HepG2 (cell line): ENCODE measurements around the gene SPTB. TPM values are rescaled to one million over a fixed set of nuclear protein-coding genes. Genes with fewer than 3 reads are reported as not detected.

Experiments
- ATF1 ChIP-seq: IDR thresholded peaks from 2 replicates; pipeline ENCODE4 v1.6.1; 2016; ENCODE audit warnings: mild to moderate bottlenecking, control low read depth
- CC2D1A ChIP-seq: sonication (generic); formaldehyde crosslinking; IDR thresholded peaks from 2 replicates; pipeline ENCODE4 v1.8.1; 2023; ENCODE audit warnings: mild to moderate bottlenecking, missing genetic modification reagents
- GATAD1 ChIP-seq: IDR thresholded peaks from 2 replicates; pipeline ENCODE4 v1.6.1; 2016; ENCODE audit warnings: missing genetic modification reagents, missing compliant biosample characterization
- KAT2B ChIP-seq: fragments of 150-350 bp; IDR thresholded peaks from 2 replicates; pipeline ENCODE4 v1.6.1; 2014; ENCODE audit warnings: low read depth, low read length, borderline replicate concordance
- KDM1A ChIP-seq: IDR thresholded peaks from 2 replicates; pipeline ENCODE4 v1.6.1; 2016; ENCODE audit warnings: missing compliant biosample characterization
- NAIF1 ChIP-seq: sonication (generic); formaldehyde crosslinking; IDR thresholded peaks from 2 replicates; pipeline ENCODE4 v1.5.0; 2020; ENCODE audit warnings: mild to moderate bottlenecking, missing genetic modification reagents, borderline replicate concordance
- ZFY ChIP-seq: sonication (generic); formaldehyde crosslinking; IDR thresholded peaks from 2 replicates; pipeline ENCODE4 v1.4.0; 2020; ENCODE audit warnings: missing genetic modification reagents
- ZNF292 ChIP-seq: sonication (generic); formaldehyde crosslinking; IDR thresholded peaks from 2 replicates; pipeline ENCODE4 v1.8.1; 2022; ENCODE audit warnings: mild to moderate bottlenecking, low read depth, missing genetic modification reagents, borderline replicate concordance
- ZNF350 ChIP-seq: sonication (generic); formaldehyde crosslinking; IDR thresholded peaks from 2 replicates; pipeline ENCODE4 v1.4.0; 2020; ENCODE audit warnings: mild to moderate bottlenecking, low read depth, missing genetic modification reagents, borderline replicate concordance
- polyA plus RNA-seq, 8 experiments: library from polyadenylated mRNA; depleted of rRNA in 3 of 8; stranded (reverse) in 7 of 8; unstranded in 1 of 8; fragments of >200 nt; fragmentation: Illumina TruSeq in 4 of 8; extraction: Trizol in 4 of 8; gene quantifications; 2 replicates each; pipeline versions ENCODE4 v1.2.1 to v1.2.3, GENCODE V29; 2011 to 2016; ENCODE audit warnings: low read depth in 4 of 8, missing spikeins in 1 of 8, mixed read lengths in 1 of 8; ENCODE audit not compliant: insufficient read depth in 1 of 8
- total RNA-seq, 5 experiments: library from RNA; depleted of rRNA; stranded (reverse); fragments of >200 nt; fragmentation: Illumina TruSeq; extraction: Trizol; gene quantifications; 2 replicates each; pipeline ENCODE4 v1.2.3, GENCODE V29; 2016; ENCODE audit warnings: low read depth in 1 of 5
- TF ChIP-seq, protein P1 (sequence below): sonication (generic); formaldehyde crosslinking; IDR thresholded peaks from 2 replicates; pipeline ENCODE4 v1.5.0; 2020; ENCODE audit warnings: missing genetic modification reagents, mild to moderate bottlenecking, borderline replicate concordance
- TF ChIP-seq, protein P2 (sequence below): sonication (generic); formaldehyde crosslinking; IDR thresholded peaks from 2 replicates; pipeline ENCODE4 v1.9.0; 2022; ENCODE audit warnings: low read depth, missing genetic modification reagents
- TF ChIP-seq, protein P3 (sequence below): IDR thresholded peaks from 2 replicates; pipeline ENCODE4 v1.6.1; 2016; ENCODE audit warnings: missing genetic modification reagents, missing compliant biosample characterization
- TF ChIP-seq, protein P4 (sequence below): sonication (generic); formaldehyde crosslinking; IDR thresholded peaks from 2 replicates; pipeline ENCODE4 v1.8.1; 2023; ENCODE audit warnings: mild to moderate bottlenecking, missing genetic modification reagents
- TF ChIP-seq, protein P5 (sequence below): sonication (generic); formaldehyde crosslinking; IDR thresholded peaks from 2 replicates; pipeline ENCODE4 v1.5.0; 2020; ENCODE audit warnings: mild to moderate bottlenecking, missing genetic modification reagents
- TF ChIP-seq, protein P6 (sequence below): sonication (generic); formaldehyde crosslinking; IDR thresholded peaks from 2 replicates; pipeline ENCODE4 v1.4.0; 2020; ENCODE audit warnings: mild to moderate bottlenecking, missing genetic modification reagents
- TF ChIP-seq, protein P7 (sequence below): sonication (generic); formaldehyde crosslinking; IDR thresholded peaks from 2 replicates; pipeline ENCODE4 v1.4.0; 2020; ENCODE audit warnings: low read depth, mild to moderate bottlenecking, missing genetic modification reagents
- TF ChIP-seq, protein P8 (sequence below): sonication (generic); formaldehyde crosslinking; conservative IDR thresholded peaks from 2 replicates; pipeline ENCODE4 v1.4.0; 2020; ENCODE audit warnings: missing genetic modification reagents
- TF ChIP-seq, protein P9 (sequence below): sonication (generic); formaldehyde crosslinking; IDR thresholded peaks from 2 replicates; pipeline ENCODE4 v1.4.0; 2020; ENCODE audit warnings: low read depth, mild to moderate bottlenecking, missing genetic modification reagents

Gene SPTB
- total and polyA plus RNA-seq, 2 of the 13 experiments (the other 11 are each of a cell fraction or from before 2014, with no cell fraction given), result 0.01 to 0.02 TPM

DNA sequence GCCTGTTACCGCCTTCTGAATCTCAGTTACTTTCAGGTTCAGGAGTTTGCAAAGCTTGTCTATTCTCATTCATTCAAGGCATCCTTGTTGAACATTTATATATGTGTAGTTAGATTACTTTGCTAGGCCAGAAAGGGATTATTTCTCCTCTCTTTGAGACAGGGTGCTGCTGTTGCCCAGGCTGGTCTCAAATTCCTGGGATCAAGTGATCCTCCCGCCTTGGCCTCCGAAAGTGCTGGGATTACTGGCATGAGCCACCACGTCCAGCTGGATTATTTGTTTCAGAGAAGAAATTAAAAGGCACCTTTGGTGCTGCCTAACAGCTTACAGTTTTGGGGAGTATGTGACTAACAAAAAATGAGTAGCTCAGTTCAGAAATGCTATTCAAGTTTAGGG, 35.3 kb upstream of the SPTB start (continued):
- TF ChIP-seq, protein P1, sequence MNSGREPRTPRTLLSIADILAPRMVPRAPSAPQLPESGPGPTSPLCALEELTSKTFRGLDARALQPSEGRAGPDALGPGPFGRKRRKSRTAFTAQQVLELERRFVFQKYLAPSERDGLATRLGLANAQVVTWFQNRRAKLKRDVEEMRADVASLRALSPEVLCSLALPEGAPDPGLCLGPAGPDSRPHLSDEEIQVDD (CRISPR knock-in tag), result no peak
- TF ChIP-seq NAIF1 (0 out of 2 replicates have a peak, but pooled peaks have one; percentile 12), KAT2B (no peak), ATF1 (CRISPR knock-in tag) (no peak), ZNF292 (CRISPR knock-in tag) (no peak), GATAD1 (CRISPR knock-in tag) (no peak), ZFY (CRISPR knock-in tag) (no peak), KDM1A (CRISPR knock-in tag) (no peak), CC2D1A (CRISPR knock-in tag) (no peak), ZNF350 (CRISPR knock-in tag) (no peak)
- TF ChIP-seq, protein P2, sequence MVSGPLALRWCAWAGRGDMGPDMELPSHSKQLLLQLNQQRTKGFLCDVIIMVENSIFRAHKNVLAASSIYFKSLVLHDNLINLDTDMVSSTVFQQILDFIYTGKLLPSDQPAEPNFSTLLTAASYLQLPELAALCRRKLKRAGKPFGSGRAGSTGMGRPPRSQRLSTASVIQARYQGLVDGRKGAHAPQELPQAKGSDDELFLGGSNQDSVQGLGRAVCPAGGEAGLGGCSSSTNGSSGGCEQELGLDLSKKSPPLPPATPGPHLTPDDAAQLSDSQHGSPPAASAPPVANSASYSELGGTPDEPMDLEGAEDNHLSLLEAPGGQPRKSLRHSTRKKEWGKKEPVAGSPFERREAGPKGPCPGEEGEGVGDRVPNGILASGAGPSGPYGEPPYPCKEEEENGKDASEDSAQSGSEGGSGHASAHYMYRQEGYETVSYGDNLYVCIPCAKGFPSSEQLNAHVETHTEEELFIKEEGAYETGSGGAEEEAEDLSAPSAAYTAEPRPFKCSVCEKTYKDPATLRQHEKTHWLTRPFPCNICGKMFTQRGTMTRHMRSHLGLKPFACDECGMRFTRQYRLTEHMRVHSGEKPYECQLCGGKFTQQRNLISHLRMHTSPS (CRISPR knock-in tag), result no peak
- TF ChIP-seq, protein P3, sequence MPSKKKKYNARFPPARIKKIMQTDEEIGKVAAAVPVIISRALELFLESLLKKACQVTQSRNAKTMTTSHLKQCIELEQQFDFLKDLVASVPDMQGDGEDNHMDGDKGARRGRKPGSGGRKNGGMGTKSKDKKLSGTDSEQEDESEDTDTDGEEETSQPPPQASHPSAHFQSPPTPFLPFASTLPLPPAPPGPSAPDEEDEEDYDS (CRISPR knock-in tag), result no peak
- TF ChIP-seq, protein P4, sequence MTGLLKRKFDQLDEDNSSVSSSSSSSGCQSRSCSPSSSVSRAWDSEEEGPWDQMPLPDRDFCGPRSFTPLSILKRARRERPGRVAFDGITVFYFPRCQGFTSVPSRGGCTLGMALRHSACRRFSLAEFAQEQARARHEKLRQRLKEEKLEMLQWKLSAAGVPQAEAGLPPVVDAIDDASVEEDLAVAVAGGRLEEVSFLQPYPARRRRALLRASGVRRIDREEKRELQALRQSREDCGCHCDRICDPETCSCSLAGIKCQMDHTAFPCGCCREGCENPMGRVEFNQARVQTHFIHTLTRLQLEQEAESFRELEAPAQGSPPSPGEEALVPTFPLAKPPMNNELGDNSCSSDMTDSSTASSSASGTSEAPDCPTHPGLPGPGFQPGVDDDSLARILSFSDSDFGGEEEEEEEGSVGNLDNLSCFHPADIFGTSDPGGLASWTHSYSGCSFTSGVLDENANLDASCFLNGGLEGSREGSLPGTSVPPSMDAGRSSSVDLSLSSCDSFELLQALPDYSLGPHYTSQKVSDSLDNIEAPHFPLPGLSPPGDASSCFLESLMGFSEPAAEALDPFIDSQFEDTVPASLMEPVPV (CRISPR knock-in tag), result no peak
- TF ChIP-seq, protein P5, sequence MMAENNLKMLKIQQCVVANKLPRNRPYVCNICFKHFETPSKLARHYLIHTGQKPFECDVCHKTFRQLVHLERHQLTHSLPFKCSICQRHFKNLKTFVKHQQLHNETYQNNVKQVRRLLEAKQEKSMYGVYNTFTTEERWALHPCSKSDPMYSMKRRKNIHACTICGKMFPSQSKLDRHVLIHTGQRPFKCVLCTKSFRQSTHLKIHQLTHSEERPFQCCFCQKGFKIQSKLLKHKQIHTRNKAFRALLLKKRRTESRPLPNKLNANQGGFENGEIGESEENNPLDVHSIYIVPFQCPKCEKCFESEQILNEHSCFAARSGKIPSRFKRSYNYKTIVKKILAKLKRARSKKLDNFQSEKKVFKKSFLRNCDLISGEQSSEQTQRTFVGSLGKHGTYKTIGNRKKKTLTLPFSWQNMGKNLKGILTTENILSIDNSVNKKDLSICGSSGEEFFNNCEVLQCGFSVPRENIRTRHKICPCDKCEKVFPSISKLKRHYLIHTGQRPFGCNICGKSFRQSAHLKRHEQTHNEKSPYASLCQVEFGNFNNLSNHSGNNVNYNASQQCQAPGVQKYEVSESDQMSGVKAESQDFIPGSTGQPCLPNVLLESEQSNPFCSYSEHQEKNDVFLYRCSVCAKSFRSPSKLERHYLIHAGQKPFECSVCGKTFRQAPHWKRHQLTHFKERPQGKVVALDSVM (CRISPR knock-in tag), result peak; percentile 94
- TF ChIP-seq, protein P6, sequence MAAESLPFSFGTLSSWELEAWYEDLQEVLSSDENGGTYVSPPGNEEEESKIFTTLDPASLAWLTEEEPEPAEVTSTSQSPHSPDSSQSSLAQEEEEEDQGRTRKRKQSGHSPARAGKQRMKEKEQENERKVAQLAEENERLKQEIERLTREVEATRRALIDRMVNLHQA (CRISPR knock-in tag), result no peak
- TF ChIP-seq, protein P7, sequence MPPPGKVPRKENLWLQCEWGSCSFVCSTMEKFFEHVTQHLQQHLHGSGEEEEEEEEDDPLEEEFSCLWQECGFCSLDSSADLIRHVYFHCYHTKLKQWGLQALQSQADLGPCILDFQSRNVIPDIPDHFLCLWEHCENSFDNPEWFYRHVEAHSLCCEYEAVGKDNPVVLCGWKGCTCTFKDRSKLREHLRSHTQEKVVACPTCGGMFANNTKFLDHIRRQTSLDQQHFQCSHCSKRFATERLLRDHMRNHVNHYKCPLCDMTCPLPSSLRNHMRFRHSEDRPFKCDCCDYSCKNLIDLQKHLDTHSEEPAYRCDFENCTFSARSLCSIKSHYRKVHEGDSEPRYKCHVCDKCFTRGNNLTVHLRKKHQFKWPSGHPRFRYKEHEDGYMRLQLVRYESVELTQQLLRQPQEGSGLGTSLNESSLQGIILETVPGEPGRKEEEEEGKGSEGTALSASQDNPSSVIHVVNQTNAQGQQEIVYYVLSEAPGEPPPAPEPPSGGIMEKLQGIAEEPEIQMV (CRISPR knock-in tag), result 0 out of 2 replicates have a peak, but pooled peaks have one; percentile 5
- TF ChIP-seq, protein P8, sequence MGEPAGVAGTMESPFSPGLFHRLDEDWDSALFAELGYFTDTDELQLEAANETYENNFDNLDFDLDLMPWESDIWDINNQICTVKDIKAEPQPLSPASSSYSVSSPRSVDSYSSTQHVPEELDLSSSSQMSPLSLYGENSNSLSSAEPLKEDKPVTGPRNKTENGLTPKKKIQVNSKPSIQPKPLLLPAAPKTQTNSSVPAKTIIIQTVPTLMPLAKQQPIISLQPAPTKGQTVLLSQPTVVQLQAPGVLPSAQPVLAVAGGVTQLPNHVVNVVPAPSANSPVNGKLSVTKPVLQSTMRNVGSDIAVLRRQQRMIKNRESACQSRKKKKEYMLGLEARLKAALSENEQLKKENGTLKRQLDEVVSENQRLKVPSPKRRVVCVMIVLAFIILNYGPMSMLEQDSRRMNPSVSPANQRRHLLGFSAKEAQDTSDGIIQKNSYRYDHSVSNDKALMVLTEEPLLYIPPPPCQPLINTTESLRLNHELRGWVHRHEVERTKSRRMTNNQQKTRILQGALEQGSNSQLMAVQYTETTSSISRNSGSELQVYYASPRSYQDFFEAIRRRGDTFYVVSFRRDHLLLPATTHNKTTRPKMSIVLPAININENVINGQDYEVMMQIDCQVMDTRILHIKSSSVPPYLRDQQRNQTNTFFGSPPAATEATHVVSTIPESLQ (CRISPR knock-in tag), result no peak
- TF ChIP-seq, protein P9, sequence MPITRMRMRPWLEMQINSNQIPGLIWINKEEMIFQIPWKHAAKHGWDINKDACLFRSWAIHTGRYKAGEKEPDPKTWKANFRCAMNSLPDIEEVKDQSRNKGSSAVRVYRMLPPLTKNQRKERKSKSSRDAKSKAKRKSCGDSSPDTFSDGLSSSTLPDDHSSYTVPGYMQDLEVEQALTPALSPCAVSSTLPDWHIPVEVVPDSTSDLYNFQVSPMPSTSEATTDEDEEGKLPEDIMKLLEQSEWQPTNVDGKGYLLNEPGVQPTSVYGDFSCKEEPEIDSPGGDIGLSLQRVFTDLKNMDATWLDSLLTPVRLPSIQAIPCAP (CRISPR knock-in tag), result no peak
